ENCODE measurements around the gene NRARP. TPM values are rescaled to one million over a fixed set of nuclear protein-coding genes. Genes with fewer than 3 reads are reported as not detected.

Gene NRARP
- total RNA-seq, 1 experiment from 2014 or later: 22.2 TPM

DNA sequence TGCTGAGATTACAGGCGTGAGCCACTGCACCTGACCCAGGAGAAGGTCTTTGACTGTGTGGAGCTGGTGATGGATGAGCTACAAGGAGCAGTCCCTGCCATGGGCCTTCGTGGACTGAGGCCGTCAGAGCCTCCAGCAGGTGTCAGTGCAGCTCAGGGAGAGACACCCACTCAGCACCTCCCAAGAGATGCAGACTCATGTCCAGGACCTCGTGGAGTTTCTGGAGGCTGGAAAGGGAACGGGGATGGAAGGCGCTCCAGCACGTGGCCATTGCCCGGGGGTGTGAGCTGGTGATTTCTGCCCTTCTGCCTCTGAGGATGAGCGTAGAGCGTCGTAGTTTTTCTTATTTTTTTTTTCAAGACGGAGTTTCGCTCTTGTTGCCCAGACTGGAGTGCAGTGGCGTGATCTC, 15.1 kb downstream of the NRARP start (continued):
- TF ChIP-seq, protein P1, sequence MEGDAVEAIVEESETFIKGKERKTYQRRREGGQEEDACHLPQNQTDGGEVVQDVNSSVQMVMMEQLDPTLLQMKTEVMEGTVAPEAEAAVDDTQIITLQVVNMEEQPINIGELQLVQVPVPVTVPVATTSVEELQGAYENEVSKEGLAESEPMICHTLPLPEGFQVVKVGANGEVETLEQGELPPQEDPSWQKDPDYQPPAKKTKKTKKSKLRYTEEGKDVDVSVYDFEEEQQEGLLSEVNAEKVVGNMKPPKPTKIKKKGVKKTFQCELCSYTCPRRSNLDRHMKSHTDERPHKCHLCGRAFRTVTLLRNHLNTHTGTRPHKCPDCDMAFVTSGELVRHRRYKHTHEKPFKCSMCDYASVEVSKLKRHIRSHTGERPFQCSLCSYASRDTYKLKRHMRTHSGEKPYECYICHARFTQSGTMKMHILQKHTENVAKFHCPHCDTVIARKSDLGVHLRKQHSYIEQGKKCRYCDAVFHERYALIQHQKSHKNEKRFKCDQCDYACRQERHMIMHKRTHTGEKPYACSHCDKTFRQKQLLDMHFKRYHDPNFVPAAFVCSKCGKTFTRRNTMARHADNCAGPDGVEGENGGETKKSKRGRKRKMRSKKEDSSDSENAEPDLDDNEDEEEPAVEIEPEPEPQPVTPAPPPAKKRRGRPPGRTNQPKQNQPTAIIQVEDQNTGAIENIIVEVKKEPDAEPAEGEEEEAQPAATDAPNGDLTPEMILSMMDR (IDR thresholded peaks at IDR 0.05 in 2 of 3, conservative IDR thresholded peaks at IDR 0.05 in 1 of 3; ENCODE audit: borderline replicate concordance in 1 of 3, insufficient read depth in 1 of 3, low read depth in 2 of 3, low read length in 2 of 3): peak; percentile 68 to 84 (median 69)

DNA sequence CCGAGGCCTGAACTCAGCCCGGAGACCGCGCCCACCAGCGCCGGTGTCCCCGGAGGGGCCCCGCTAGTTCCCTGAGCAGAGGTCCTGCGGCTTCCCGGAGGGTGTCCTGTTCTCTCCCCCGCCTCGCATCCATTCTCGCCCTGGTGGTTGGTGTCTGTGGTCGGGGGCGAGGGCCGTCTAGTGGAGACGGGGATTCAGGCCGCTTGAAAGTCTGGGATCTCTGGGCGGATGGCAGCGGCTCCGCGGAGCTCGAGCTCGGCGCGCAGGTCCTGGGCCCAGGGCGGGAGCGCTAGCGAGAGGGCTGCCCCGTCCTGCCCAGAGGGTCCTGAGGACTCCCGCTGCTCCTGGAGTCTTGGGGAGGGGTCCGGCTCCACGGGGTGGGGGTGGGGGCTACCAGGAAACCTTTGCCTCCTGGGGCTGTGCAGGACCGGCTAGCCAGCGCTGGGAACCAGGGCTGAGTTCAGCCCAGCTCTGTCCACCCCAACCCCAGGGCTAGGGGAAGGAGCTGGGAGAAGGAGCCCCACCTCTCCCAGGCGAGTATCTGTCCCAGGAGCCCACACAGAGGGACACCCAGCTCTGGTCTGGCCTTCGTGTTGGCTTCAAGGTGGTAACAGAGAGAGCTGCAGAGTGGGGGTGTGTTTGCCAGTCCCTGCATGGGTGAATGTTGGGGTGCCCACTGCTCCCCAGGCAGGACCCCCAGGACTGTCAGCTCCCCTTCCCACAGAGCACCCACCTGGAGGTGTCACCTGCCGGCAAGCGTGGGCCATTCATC, 20.5 kb downstream of the NRARP start:
- ATAC-seq: no peak
- no peak overlapping the region for H3K4me2 ChIP-seq (ENCODE audit: low read length)
- RAD21 ChIA-PET (ENCODE audit: low non-redundant PET in 1 of 2, low total read pairs in 2 of 2, uncharacterized antibody in 2 of 2, unreplicated experiment in 2 of 2): no interaction called here
- BruUV-seq (replicated peaks): no TSS peak
- CTCF ChIA-PET: no interaction called here
- no peaks in the 10 kb centered on the region for H3K9me2 ChIP-seq (ENCODE audit: insufficient read depth)
- no peak overlapping the region for H3K9ac ChIP-seq (ENCODE audit: low read length)
- H3K36me3 ChIP-seq (ENCODE audit: control insufficient read depth in 1 of 2, insufficient read depth in 2 of 2, low read length in 2 of 2): peaks cover 0 to 13% of the 10 kb centered on the region in 2 experiments; a peak in 3 of 4 replicates
- no peaks in the 10 kb centered on the region for H3K9me3 ChIP-seq (ENCODE audit: control insufficient read depth in 1 of 2, insufficient read depth in 1 of 2, low read depth in 1 of 2, low read length in 2 of 2)
- H3K27ac ChIP-seq (ENCODE audit: low read depth, low read length): no peak overlapping the region; the same call in 1 of the 2 replicates
- TF ChIP-seq CEBPB (IDR thresholded peaks at IDR 0.05; ENCODE audit: low read depth) (no peak), SIN3A (IDR thresholded peaks at IDR 0.05; ENCODE audit: low read depth) (no peak), SP1 (IDR thresholded peaks at IDR 0.05; ENCODE audit: low read depth) (no peak), EZH2phosphoT487 (IDR thresholded peaks at IDR 0.05; ENCODE audit: borderline replicate concordance) (no peak), POLR2A (IDR thresholded peaks at IDR 0.05; ENCODE audit: borderline replicate concordance, extremely low read depth, insufficient read depth, insufficient read length) (no peak), ZNF274 (IDR thresholded peaks at IDR 0.05; ENCODE audit: low read depth, low read length) (no peak), ATF3 (IDR thresholded peaks at IDR 0.05) (no peak)
- TF ChIP-seq, protein P2, sequence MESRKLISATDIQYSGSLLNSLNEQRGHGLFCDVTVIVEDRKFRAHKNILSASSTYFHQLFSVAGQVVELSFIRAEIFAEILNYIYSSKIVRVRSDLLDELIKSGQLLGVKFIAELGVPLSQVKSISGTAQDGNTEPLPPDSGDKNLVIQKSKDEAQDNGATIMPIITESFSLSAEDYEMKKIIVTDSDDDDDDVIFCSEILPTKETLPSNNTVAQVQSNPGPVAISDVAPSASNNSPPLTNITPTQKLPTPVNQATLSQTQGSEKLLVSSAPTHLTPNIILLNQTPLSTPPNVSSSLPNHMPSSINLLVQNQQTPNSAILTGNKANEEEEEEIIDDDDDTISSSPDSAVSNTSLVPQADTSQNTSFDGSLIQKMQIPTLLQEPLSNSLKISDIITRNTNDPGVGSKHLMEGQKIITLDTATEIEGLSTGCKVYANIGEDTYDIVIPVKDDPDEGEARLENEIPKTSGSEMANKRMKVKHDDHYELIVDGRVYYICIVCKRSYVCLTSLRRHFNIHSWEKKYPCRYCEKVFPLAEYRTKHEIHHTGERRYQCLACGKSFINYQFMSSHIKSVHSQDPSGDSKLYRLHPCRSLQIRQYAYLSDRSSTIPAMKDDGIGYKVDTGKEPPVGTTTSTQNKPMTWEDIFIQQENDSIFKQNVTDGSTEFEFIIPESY (IDR thresholded peaks at IDR 0.05; ENCODE audit: extremely low read depth, insufficient replicate concordance, low read length): no peak
- TF ChIP-seq, protein P3, sequence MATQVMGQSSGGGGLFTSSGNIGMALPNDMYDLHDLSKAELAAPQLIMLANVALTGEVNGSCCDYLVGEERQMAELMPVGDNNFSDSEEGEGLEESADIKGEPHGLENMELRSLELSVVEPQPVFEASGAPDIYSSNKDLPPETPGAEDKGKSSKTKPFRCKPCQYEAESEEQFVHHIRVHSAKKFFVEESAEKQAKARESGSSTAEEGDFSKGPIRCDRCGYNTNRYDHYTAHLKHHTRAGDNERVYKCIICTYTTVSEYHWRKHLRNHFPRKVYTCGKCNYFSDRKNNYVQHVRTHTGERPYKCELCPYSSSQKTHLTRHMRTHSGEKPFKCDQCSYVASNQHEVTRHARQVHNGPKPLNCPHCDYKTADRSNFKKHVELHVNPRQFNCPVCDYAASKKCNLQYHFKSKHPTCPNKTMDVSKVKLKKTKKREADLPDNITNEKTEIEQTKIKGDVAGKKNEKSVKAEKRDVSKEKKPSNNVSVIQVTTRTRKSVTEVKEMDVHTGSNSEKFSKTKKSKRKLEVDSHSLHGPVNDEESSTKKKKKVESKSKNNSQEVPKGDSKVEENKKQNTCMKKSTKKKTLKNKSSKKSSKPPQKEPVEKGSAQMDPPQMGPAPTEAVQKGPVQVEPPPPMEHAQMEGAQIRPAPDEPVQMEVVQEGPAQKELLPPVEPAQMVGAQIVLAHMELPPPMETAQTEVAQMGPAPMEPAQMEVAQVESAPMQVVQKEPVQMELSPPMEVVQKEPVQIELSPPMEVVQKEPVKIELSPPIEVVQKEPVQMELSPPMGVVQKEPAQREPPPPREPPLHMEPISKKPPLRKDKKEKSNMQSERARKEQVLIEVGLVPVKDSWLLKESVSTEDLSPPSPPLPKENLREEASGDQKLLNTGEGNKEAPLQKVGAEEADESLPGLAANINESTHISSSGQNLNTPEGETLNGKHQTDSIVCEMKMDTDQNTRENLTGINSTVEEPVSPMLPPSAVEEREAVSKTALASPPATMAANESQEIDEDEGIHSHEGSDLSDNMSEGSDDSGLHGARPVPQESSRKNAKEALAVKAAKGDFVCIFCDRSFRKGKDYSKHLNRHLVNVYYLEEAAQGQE (IDR thresholded peaks at IDR 0.05; ENCODE audit: low read depth): no peak
- TF ChIP-seq, protein P1 (IDR thresholded peaks at IDR 0.05 in 2 of 3, conservative IDR thresholded peaks at IDR 0.05 in 1 of 3; ENCODE audit: borderline replicate concordance in 1 of 3, insufficient read depth in 1 of 3, low read depth in 2 of 3, low read length in 2 of 3): no peak
- intact Hi-C loops (cut with micrococcal nuclease): loop anchor here (10.0 kb wide), 1 partner anchor 243 kb away; no protein-coding TSS in a partner anchor
- no peaks in the 10 kb centered on the region for H4K20me1 ChIP-seq (ENCODE audit: insufficient read depth)
- peaks cover 34% of the 10 kb centered on the region for H3K79me2 ChIP-seq (ENCODE audit: insufficient read depth, low read length)
- no peak for DNase-seq (ENCODE audit: low read depth, low spot score)
- POLR2A ChIA-PET: no interaction called here
- no peaks in the 10 kb centered on the region for H3K27me3 ChIP-seq (ENCODE audit: insufficient read depth, low read length)
- no peak overlapping the region for H2AFZ ChIP-seq (ENCODE audit: low read depth, low read length, poor library complexity, severe bottlenecking)
- H3K4me1 ChIP-seq (ENCODE audit: control insufficient read depth in 1 of 2, insufficient read depth in 2 of 2, low read length in 2 of 2): peaks cover 7 to 17% of the 10 kb centered on the region in 2 experiments
- H3K4me3 ChIP-seq (replicated peaks in 1 of 2; ENCODE audit: low read depth in 1 of 2, low read length in 2 of 2): no peak overlapping the region
